Fibroblast of skin of scalp (primary cell): ENCODE measurements around the gene NKX2-1.

Experiments
- DNase-seq: peaks from one replicate; pipeline ENCODE4 v3.0.0-alpha.2; 2013

Gene NKX2-1

GRCh38 chr14:36517242-36518030, 2.6 kb downstream of the NKX2-1 start:
- DNase-seq = no peak

- no peak for DNase-seq
These were observed 3.3 kb downstream of the NKX2-1 start for GRCh38 chr14:36516719-36517241.

DNA sequence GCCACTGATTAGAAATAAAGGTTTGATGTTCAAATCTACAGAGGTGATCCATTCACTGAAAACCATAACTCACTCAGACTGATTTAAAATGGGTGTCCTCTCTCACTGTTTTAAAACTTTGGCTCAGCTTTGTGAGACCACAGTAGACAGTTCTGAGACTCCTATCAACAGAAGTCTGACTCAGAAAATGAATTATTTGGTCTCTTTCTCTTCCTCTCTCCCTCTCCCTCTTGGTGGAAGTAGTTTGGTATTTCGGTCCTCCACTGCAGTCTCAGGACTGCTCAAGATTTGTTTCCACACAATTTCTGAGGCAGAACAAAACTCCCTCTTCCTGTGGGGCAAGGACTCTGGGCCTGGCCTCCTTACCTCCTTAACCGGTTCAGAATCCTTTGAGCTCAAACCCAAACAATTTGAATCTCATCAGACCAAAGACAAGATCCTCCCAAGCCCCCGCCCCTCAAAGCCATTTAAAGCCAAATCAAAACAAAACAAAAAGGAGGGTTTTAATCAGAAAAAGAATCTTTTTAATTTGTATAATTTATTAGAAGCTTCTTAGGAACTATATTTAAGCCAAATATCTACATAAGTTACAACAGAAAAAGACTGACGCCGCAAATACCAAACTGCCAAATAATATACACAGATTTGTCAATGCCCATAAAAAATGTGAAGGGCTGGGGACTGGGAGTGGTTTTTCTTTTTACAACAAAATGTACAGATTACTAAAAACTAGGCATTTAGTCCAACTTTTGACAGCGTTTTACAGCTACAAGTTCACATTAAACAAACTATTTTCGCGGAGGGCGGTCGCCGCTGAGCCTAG, 3.9 kb downstream of the NKX2-1 start:
- DNase-seq = no peak

DNA sequence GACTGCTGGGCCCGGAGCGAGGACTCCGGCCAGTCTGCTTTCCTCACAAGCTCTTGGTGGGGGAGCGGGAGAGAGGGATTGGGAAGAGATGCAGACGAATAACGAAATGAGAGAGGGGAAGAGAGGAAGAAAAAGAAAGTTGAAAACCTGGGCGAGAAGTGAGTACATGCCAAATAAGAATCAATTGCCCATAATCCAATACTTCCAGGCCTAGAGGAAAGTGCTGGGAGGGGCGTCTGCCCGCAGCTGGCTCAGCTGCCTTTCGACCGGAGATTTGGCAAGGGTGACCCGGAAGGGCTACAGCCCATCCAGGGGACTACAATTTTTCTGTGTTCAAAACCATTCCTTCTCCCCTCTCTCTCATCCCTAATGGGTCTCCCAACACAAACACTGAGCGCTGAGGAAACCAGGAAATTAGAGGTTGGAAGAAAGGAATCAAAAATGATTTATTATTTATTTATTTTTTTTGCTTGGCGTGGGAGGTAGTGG, 4.9 kb downstream of the NKX2-1 start:
- no peak for DNase-seq

GRCh38 chr14:36514278-36515104, 5.5 kb downstream of the NKX2-1 start:
- no peak for DNase-seq

GRCh38 chr14:36513451-36514277, 6.4 kb downstream of the NKX2-1 start:
- no peak for DNase-seq

GRCh38 chr14:36513012-36513420, 7.0 kb downstream of the NKX2-1 start:
- DNase-seq = no peak

- DNase-seq = no peak
These were observed 7.4 kb downstream of the NKX2-1 start for GRCh38 chr14:36512585-36513003.

- DNase-seq = no peak
These were observed 7.9 kb downstream of the NKX2-1 start for GRCh38 chr14:36511981-36512584.

- DNase-seq = no peak
These were observed 9.2 kb downstream of the NKX2-1 start for GRCh38 chr14:36510874-36511273.

- no peak for DNase-seq
These were observed 9.8 kb downstream of the NKX2-1 start for GRCh38 chr14:36510078-36510799.

- no peak for DNase-seq
These were observed 10.7 kb downstream of the NKX2-1 start for GRCh38 chr14:36509069-36509917.

DNA sequence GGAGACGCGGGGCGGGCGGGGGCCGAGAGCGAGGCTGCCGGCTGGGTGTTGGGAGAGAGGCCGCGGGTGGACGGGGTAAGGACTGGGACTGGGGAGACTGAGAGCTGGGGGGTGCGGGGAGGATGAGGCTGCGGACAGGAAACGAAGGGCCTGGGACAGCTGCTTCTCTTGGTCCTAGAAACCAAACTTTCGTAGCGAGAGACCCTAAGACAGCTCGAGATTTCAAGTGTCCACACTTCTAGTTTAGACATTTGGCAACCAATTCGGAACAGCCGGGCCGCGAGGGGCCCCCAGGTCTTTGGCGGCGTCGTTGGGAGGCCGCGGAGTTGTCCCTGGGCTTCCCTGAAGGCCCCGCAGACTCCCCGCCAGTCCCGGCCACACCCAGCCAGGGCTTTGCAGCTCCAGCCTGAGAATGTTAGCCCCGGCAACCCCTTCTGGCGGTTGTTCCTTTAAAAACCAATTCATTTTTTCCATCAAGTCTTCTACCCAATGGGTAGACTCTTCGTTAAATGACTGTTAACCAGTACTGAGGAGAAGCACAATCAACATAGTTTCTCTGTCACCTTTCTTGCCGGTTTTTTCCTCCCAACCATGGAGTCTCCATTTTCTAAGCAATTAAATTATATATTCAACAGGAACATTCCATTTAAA, 11.5 kb downstream of the NKX2-1 start:
- no peak for DNase-seq

- no peak for DNase-seq
These were observed 12.1 kb downstream of the NKX2-1 start for GRCh38 chr14:36507847-36508417.

DNA sequence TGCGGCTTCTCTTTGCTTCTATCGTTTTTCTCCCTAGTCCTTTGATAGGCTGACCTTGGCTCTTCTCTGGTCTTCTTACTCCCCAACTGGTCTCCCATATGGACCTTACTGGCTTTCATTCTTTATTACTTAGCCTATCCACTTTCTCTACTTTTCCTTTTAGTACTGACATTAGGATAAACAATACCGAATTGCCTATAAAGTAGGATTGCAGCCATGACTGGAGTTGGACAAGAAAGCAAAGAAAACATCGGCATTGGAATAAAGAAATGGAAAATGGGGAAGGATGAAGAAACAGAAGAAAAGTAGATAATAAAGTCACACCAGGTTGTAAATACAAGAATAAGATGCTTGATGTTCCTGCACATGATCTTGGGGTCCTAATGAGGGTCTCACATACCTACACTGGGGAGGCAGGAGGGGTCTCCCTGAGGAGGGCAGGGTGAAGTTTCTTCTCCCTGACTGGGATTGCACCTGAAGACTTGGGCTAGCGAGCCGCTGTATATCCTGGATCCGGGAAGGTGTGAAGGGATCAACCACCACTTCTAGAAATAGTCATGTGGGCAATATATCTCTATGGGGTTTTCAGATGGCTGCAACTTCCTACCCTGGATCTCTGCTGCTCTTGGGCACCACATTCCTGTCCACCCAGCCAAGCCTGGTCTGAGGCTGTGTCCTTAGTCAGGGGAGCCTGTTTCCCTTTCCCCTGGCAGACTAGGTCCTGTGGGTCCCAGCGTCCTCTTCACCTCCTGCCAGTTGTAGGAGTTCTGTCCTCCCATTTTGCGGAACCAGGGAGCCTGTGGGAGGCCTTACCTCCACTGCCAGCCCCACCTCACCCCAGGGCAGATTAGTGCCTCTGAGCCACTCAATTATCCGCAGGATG, 13.1 kb downstream of the NKX2-1 start:
- DNase-seq = no peak

- DNase-seq = no peak
These were observed 13.9 kb downstream of the NKX2-1 start for GRCh38 chr14:36505892-36506731.
